Lower leg skin (tissue), 3 donors: ENCODE data around the gene TSEN2.

ENCODE experiments used
- POLR2A ChIP-seq, 2 donors: fragments of 450-650 bp; IDR thresholded peaks; one replicate each; pipeline ENCODE4 v1.6.1; 2016 to 2017; ENCODE audit warnings: antibody characterized with exemption in 2 of 2, mild to moderate bottlenecking in 1 of 2, moderate library complexity in 1 of 2
- TF ChIP-seq, protein P1 (sequence below), 3 donors: fragments of 450-650 bp; IDR thresholded peaks; one replicate each; pipeline ENCODE4 v1.5.1; 2016; ENCODE audit warnings: antibody characterized with exemption in 3 of 3, mild to moderate bottlenecking in 3 of 3, moderate library complexity in 2 of 3

DNA sequence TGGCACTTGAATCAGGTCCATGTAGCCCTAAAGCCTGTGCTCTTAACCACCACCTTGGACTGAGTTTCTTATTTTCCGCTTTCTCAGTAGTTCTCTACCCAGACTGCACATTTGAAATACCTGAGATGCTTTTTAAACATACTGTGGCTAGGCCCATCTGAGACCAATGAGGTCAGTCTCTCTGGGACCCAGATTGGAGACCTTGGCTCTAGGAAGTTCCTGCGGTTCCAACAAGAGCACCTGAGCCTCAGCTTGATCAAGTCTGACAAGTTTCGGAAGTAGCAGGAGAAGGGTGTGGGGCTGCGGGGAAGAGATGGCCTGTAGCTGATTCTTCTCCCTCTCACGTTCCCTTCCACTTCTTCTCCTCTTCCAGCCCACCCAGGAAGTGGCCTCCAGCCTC is 11.5 kb upstream of the TSEN2 start:
- TF ChIP-seq, protein P1, sequence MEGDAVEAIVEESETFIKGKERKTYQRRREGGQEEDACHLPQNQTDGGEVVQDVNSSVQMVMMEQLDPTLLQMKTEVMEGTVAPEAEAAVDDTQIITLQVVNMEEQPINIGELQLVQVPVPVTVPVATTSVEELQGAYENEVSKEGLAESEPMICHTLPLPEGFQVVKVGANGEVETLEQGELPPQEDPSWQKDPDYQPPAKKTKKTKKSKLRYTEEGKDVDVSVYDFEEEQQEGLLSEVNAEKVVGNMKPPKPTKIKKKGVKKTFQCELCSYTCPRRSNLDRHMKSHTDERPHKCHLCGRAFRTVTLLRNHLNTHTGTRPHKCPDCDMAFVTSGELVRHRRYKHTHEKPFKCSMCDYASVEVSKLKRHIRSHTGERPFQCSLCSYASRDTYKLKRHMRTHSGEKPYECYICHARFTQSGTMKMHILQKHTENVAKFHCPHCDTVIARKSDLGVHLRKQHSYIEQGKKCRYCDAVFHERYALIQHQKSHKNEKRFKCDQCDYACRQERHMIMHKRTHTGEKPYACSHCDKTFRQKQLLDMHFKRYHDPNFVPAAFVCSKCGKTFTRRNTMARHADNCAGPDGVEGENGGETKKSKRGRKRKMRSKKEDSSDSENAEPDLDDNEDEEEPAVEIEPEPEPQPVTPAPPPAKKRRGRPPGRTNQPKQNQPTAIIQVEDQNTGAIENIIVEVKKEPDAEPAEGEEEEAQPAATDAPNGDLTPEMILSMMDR (IDR thresholded peaks at IDR 0.05): no peak
- TF ChIP-seq POLR2A (IDR thresholded peaks at IDR 0.05): no peak
